H7 (cell line): ENCODE results near the gene HBQ1. TPM values are rescaled to one million over a fixed set of nuclear protein-coding genes. Genes with fewer than 3 reads are reported as not detected.
A peak's percentile ranks its signal among the peaks of the same experiment; 100 is the strongest.
"Not testable (repeated sequence)": the region's sequence is repeated elsewhere in the genome, so short reads cannot be mapped to it uniquely, and the experiment has no call there.

ENCODE experiments used
- DNase-seq: peaks from one replicate; pipeline ENCODE4 v3.0.0; 2012
- H3K27me3 ChIP-seq: 2 replicates; pipeline ENCODE4 v1.6.0; 2011; ENCODE audit warnings: mild to moderate bottlenecking, low read length; ENCODE audit not compliant: control insufficient read depth, insufficient read depth
- H3K36me3 ChIP-seq: replicated peaks from 2 replicates; pipeline ENCODE4 v1.5.1; 2011; ENCODE audit warnings: low read length; ENCODE audit not compliant: control insufficient read depth, insufficient read depth
- H3K4me3 ChIP-seq: 2 replicates; pipeline ENCODE4 v1.5.1; 2011; ENCODE audit warnings: low read depth, mild to moderate bottlenecking, control low read depth, low read length, moderate library complexity; ENCODE audit not compliant: insufficient read depth
- total RNA-seq: library from RNA; depleted of rRNA; stranded (reverse); fragments of >200 nt; shearing (Covaris generic); gene quantifications from 2 replicates; pipeline ENCODE4 v1.2.3, GENCODE V29; 2014

Gene HBQ1
- total RNA-seq, 1 experiment from 2014 or later = 1.6 TPM

- not testable (repeated sequence) for H3K4me3 ChIP-seq, DNase-seq, H3K36me3 ChIP-seq
- H3K27me3 ChIP-seq = peaks cover 44% of the 10 kb centered on the region
These were observed 27.1 kb upstream of the HBQ1 start for GRCh38 chr16:153129-153521.

GRCh38 chr16:153550-154216, 26.6 kb upstream of the HBQ1 start:
- H3K4me3 ChIP-seq, H3K36me3 ChIP-seq, DNase-seq: not testable (repeated sequence)
- peaks cover 42% of the 10 kb centered on the region for H3K27me3 ChIP-seq

GRCh38 chr16:154217-155030, 25.8 kb upstream of the HBQ1 start:
- peak; percentile 91 for DNase-seq
- Histone ChIP-seq H3K27me3 (peaks cover 37% of the 10 kb centered on the region), H3K36me3 (no peaks in the 10 kb centered on the region), H3K4me3 (peak overlapping the region; percentile 51)

GRCh38 chr16:155031-155398, 25.2 kb upstream of the HBQ1 start:
- no peaks in the 10 kb centered on the region for H3K36me3 ChIP-seq
- peaks cover 39% of the 10 kb centered on the region for H3K27me3 ChIP-seq
- DNase-seq = peak; percentile 48
- no peak overlapping the region for H3K4me3 ChIP-seq

- peaks cover 34% of the 10 kb centered on the region for H3K27me3 ChIP-seq
These were observed 21.0 kb upstream of the HBQ1 start for GRCh38 chr16:159136-159849.

GRCh38 chr16:160242-160641, 20.0 kb upstream of the HBQ1 start:
- H3K4me3 ChIP-seq, H3K36me3 ChIP-seq, DNase-seq: not testable (repeated sequence)
- H3K27me3 ChIP-seq = peaks cover 29% of the 10 kb centered on the region

More at GRCh38 chr16:159136-159849, 21.0 kb upstream of the HBQ1 start:
- peak; percentile 52 for DNase-seq
- no peak overlapping the region for H3K4me3 ChIP-seq
- H3K36me3 ChIP-seq = no peaks in the 10 kb centered on the region

- peaks cover 31% of the 10 kb centered on the region for H3K27me3 ChIP-seq
- H3K36me3 ChIP-seq = no peaks in the 10 kb centered on the region
- DNase-seq = no peak
- no peak overlapping the region for H3K4me3 ChIP-seq
These were observed 19.5 kb upstream of the HBQ1 start for GRCh38 chr16:160691-161190.

- no peaks in the 10 kb centered on the region for H3K36me3 ChIP-seq
- H3K4me3 ChIP-seq = no peak overlapping the region
- DNase-seq = peak; percentile 33
- peaks cover 39% of the 10 kb centered on the region for H3K27me3 ChIP-seq
These were observed 17.8 kb upstream of the HBQ1 start for GRCh38 chr16:162271-162991.

- not testable (repeated sequence) for DNase-seq
These were observed 17.1 kb upstream of the HBQ1 start for GRCh38 chr16:163139-163538.

GRCh38 chr16:163696-164095, 16.6 kb upstream of the HBQ1 start:
- peaks cover 49% of the 10 kb centered on the region for H3K27me3 ChIP-seq
- H3K36me3 ChIP-seq, H3K4me3 ChIP-seq, DNase-seq: not testable (repeated sequence)

More at GRCh38 chr16:163139-163538, 17.1 kb upstream of the HBQ1 start:
- H3K4me3 ChIP-seq, H3K36me3 ChIP-seq: not testable (repeated sequence)
- H3K27me3 ChIP-seq = peaks cover 43% of the 10 kb centered on the region

GRCh38 chr16:164134-164823, 16.0 kb upstream of the HBQ1 start:
- not testable (repeated sequence) for H3K36me3 ChIP-seq, DNase-seq
- H3K27me3 ChIP-seq = peaks cover 55% of the 10 kb centered on the region

GRCh38 chr16:164827-165538, 15.3 kb upstream of the HBQ1 start:
- no peaks in the 10 kb centered on the region for H3K36me3 ChIP-seq
- peak overlapping the region; percentile 24; the same call in 1 of the 2 replicates for H3K4me3 ChIP-seq
- H3K27me3 ChIP-seq = peaks cover 54% of the 10 kb centered on the region
- peak; percentile 98 for DNase-seq

More at GRCh38 chr16:164134-164823, 16.0 kb upstream of the HBQ1 start:
- H3K4me3 ChIP-seq = not testable (repeated sequence)
